ENCODE results near the gene GYS1.

GYS1 gene

DNA sequence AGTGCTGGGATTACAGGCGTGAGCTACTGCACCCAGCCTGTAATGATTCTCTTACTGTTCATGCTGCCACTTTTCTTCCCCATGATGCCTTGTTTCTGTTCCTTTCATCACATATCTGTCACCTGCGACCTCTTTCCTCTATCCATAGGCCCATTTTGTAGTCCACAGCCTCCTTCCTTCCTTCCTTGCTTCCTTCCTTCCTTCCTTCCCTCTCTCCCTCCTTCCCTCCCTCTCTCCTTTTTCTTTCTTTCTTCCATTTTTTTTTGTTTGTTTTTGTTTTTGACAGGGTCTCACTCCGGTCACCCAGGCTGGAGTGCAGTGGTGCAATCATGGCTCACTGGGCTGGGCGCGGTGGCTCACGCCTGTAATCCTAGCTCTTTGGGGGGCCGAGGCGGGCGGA is 4.2 kb downstream of the GYS1 start:
- no peak for DNase-seq (ENCODE audit: low read depth)

DNA sequence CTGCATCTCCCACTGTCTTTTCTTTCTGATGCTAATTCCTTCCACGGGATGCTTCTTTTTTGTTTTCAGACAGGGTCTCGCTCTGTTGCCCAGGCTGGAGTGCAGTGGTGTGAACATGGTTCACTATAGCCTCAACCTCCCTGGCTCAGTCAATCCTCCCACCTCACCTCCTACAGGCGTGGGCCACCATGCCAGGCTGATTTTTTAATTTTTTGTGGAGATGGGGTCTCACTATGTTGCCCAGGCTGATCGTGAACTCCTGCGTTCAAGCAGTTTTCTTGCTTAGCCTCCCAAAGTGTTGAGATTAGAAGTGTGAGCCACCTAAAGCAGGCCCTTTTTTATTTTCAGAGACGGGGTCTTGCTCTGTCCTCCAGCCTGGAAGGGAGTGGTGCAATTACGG is 4.8 kb downstream of the GYS1 start:
- no peak for DNase-seq (ENCODE audit: low read depth)

DNA sequence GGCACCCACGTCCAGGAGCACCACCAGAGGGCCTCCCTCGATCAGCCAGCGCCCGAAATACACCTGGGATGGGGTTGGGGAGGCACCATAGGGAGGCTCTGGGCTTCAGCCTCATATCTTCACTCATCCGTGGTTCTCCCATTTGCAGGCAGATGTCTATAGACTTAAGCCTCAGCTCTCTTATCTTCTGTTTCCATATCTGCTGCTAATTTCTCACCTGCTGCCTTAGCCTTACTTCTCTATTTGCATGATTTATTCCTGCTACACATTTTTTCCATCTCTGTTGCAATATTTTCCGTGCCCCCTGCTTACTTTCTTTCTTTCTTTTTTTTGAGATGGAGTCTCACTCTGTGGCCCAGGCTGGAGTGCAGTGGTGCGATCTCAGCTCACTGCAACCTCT is 5.8 kb downstream of the GYS1 start:
- no peak for DNase-seq (ENCODE audit: low read depth)

DNA sequence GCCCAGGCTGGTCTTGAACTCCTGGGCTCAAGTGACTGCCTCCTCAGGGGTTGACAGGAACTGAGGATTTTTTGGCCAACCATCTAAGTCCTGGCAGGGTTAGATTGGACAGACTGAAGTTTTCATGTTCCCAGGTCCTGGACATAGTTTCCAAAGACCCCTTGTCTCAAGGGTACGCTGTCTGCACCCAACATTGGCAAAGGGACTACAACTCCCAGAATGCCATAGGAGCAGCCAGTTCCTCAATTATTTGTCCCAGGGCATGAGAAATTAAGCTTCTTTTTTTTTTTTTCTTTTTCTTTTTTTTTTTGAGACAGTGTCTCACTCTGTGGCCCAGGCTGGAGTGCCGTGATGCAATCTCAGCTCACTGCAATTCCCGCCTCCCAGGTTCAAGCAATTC is 6.9 kb downstream of the GYS1 start:
- DNase-seq (ENCODE audit: low read depth) = no peak

DNA sequence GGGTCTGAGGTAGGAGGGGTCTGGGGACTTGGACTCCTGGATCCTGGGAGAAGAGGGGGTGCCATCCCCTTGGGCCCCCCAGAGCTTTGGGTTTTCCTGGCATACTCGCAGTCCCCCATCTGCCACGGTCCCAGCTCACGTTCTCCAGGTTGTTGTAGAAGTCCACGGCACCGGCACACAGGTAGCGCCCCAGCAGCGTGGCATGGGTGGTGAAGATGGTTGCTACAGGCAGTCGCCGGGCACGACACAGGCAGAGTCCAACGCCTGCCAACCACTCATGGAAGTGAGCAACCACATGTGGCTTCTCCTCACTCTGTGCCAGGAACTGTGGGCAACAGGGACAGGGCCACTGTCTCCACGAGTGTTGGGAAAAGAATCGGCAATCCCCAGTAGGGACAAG is 7.4 kb downstream of the GYS1 start:
- DNase-seq (ENCODE audit: low read depth) = no peak

DNA sequence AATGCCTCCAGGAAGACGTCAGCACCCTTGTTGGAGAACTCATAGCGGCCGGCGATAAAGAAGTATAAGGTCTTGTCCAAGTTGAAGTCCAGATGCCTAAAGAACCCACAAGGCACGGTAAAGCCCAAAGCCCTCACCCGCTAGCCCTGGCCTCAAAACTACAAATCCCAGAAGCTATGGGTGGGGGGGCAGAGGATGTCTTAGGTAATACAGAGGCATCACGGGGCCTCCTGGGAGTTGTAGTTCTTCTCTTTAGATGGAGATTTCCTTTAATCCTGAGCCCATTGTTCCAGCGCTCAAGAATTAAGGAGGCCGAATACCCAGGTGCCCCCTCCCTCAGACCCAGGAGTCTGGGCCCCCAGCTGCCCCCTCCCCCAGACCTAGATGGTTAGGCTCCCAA is 10.8 kb downstream of the GYS1 start:
- DNase-seq (ENCODE audit: low read depth) = no peak

DNA sequence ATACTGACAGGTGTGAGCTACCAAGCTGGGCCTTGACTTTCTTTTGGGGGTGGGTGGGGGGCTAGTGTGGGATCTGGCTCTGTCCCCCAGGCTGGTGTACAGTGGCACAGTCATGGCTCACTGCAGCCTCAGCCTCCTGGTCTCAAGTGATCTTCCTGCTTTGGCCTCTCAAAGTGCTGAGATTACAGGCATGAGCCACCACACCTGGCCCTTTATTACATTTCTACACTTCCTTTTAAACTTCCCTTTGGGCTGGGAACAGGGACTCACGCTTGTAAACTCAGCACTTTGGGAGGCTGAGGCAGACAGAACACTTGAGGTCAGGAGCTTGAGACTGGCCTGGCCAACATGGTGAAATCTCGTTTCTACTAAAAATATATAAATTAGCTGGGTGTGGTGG is 16.0 kb downstream of the GYS1 start:
- DNase-seq (ENCODE audit: low read depth) = no peak

DNA sequence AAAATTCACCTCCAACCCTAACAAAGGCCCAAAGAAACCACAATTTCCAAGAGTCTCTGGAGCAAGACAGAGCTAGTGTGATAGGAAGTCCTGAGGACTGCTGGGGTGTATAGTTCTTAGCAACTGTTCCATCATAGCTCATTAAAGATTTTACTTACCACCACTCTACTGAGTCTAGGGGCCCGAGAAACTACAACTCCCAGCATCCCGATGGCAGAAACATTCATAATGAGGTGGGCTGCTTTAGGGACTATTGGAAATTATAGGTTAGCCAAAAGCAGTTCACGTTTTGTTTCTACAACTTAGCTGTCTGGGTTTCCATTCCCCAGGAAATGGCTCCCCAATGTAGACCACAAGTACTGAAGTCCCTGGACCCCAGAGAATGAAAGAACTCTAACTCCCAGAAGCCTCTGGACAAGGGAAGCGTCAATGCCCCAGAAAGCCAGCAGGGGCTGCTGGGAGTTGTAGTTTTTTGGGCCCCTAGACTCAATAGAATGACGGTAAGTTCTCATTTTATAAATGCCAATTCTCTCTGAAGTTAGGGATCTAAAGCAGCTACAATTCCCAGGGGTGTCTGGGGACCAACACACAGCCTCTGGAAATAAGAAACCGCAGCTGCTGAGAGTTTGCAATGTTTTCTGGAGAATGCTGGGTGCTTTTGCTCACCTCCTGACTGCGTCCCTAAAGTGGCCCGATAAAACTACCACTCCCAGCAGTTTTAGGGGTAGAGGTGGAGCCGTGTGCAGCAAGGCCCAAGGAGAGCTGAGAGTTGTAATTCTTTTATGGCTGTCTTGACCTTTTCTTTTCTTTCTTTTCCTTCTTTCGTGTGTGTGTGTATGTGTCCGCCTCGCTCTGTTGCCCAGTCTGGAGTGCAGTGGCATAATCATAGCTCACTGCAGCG is 16.9 kb downstream of the GYS1 start:
- DNase-seq (ENCODE audit: low read depth) = no peak

DNA sequence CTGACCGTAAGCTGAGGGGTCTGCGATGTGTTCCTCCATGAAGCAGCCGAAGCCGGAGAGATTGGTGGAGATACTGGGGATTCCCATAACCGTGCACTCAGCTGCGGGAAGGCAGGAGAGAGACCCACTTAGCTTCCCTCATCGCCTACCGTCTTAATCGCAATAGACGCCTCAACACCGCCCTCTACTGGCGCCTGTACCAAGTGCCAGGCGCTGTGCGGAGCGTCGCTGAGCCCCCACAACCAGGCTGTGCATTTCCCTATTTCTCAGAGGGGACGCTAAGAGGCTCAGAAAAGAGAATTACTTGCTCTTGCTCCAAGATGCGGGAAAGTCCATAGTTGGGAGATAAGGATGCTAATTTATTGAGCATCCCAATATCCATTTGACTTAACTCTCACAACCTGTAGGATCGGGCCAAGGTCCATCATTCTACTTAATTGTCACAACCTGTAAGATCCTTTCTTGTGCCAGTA is 22.1 kb downstream of the GYS1 start:
- DNase-seq (ENCODE audit: low read depth) = peak; percentile 69

DNA sequence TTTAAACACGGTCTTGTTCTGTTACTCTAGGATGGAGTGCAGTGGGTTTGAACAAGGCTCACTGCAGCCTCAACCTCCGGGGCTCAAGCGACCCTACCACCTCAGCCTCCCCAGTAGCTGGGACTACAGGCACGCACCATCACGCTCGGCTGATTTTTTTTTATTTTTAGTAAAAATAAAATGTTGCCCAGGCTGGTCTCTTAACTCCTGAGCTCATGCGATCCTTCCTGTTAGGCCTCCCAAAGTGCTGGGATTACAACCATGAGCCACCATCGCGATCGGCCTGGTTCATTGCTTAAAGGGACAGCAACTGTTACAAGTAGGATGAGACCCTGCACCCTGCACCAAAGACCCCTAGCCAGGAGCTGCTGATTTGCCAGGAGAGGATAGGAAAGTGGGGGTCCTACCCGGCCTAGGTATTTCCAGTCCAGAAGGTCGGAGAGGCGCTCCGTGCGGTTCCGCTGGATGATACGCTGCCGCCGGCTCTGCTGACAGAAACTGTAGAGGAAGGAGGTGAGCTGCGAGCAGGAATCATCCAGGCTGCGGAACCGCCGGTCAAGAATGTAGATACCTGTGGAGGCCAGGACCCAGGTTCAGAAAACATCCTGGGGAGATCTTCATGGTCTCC is 22.9 kb downstream of the GYS1 start:
- DNase-seq (ENCODE audit: low read depth) = no peak

DNA sequence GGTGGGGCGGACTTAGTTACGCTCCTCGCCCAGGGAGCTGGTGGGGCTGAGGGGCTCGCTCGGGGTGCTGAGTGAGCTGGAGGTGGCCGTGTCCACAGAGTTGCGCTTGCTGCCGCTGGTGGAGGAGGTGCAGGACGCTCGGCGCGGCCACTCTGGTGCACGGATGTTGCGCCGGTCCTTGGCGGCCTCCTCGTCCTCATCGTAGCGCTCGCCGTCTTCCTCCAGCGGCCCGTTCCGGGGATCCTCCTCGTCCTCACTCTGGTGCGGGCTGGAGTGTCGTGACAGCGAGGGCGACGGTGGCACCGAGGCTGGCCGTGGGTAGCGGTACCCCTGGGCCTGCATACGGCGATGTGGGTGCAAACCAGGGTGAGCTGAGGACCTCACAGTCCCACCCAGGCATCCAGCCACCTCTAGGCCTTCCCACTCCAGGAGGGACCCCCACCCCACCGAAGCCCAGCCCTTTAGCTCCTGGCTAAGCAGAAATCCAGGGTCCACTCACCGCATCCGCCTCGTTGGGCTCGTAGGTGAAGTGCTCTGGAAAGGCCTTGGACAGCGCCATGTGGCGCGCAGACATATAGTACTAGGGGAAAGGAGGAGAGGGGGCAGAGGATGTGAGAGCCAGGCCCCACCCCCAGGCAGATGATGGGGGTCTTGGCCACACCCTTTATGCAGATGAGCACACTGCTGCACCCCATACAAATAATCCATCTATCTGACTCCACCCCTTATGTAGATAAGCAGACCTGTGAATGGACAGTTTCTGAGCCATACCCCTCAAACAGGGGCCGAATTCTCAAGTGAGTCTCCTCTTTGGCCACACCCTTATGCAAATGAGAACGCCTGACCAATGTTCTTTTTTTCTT is 23.6 kb downstream of the GYS1 start:
- DNase-seq (ENCODE audit: low read depth) = peak; percentile 53

DNA sequence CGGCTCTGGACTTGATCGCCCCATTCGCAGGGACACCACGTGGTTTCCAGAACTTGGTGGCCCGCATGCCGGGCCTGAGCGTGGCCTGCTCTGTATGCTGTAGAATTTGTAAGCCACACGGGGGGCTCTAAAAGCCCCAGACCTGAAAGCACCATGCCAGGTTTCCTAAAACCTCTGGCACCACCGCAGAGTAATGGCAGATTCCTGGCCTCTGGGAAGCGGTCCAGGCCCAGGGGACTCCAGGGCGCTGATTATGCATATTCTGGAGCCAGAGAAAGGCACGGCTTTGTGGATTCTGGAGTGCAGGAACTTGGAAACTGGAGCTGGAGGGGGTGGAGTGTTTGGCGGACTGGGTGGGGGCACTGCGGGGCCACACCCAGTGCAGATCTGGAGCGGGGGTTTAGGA is 24.3 kb downstream of the GYS1 start:
- no peak for DNase-seq (ENCODE audit: low read depth)

DNA sequence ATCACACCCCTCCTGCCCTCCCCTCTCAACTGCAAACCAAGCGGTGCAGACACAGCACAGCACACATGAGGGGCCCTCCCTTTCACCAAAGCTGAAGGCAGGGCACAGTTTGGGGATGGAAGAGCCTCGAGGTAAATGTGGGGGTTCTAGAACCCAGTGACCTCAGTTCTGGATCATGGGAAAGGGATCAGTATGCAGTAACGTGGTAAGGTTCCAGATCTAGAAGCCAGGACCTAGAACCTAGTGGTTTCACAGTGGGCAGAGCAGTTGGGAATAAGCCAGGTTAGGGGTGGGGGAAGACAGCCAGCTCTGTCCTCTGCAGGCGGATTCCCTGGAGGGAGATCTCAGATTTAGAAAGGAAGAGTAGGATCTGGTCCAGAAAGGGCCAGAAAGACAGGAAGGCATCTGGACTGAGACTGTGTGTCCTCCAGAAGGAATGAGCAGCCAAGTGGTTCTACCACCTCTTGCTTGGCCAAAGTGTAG is 24.9 kb downstream of the GYS1 start:
- peak; percentile 67 for DNase-seq (ENCODE audit: low read depth)

DNA sequence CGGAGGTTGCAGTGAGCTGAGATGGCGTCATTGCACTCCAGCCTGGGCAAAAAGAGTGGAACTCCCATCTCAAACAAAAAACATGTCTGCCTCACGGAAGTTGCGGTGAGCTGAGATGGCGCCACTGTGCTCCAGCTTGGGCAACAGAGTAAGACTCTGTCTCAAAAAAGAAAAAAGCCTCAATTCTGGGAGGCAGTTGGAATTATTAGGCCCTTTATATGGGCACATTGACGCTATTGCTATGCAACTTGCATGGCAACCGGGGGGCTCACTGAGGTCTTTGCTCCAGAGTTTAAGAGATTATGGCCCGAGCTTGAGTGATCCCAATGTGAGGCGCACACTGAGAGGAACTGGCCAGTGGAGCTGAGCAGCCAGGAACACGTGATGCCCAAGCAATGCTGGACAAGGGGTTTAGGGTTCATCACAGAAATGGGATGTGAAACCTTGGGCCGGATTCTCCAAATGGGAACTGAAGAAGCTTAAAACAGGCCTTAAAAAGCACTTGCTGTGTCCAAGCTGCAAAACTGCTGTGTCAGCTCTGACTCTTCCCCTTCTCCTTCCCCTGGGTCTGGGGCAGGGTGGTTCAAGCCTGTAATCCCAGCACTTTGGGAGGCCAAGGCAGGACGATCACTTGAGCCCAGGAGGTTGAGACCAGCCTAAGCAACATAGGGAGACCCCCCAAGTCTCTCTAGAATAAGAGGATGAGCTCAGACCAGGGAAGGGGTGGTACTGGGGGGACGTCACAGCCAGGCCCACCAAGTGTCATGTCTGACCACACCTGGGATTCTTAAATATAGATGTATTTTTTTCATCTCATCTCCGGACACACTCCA is 25.5 kb downstream of the GYS1 start:
- peak; percentile 78 for DNase-seq (ENCODE audit: low read depth)

DNA sequence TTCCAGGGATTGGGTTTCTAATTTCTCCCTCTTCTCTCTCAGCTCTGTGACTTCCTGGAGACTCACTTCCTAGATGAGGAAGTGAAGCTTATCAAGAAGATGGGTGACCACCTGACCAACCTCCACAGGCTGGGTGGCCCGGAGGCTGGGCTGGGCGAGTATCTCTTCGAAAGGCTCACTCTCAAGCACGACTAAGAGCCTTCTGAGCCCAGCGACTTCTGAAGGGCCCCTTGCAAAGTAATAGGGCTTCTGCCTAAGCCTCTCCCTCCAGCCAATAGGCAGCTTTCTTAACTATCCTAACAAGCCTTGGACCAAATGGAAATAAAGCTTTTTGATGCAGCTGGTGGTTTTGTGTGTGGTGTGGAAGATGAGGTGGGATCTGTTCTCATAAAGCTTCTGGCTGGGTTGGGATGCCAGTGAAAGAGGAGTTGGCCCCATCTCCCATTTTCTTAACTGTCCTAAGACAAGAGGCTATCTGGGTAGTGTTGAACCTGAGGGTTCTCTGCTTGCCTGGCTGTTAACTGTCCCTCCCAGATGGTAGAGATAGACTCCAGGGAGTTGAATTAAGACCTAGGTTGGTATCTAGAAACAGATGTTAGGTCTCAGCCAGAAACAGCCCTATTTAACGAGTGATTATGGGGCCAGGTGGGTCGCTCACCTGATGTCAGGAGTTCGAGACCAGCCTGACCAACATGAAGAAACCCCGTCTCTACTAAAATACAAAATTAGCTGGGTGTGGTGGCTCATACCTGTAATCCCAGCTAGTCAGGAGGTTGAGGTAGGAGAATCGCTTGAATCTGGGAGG is 26.4 kb downstream of the GYS1 start:
- no peak for DNase-seq (ENCODE audit: low read depth)

DNA sequence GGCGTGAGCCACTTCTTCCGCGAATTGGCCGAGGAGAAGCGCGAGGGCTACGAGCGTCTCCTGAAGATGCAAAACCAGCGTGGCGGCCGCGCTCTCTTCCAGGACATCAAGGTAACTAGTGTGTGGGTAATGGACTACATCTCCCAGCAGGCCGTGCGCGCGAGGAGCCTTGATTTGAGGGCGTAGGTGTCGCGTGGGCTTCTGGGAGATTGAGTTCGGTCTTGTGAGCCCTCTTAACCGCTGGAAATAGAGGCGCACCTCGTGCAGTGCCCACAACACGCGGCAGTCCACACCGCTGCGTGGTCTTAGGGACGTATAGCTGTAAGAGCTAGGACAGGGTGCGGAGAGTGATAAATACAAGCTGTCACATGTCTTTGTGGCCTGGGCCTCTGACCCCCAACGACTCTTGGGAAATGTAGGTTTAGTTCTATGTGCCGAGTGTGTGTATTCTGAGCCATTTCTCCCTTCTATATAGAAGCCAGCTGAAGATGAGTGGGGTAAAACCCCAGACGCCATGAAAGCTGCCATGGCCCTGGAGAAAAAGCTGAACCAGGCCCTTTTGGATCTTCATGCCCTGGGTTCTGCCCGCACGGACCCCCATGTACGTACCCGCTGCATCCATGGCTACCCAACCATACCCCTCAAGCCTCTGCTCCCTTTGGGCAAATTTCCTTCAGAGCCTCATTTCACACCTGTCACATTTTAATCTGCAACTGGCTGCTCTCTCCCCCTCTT is 27.1 kb downstream of the GYS1 start:
- DNase-seq (ENCODE audit: low read depth) = peak; percentile 71

DNA sequence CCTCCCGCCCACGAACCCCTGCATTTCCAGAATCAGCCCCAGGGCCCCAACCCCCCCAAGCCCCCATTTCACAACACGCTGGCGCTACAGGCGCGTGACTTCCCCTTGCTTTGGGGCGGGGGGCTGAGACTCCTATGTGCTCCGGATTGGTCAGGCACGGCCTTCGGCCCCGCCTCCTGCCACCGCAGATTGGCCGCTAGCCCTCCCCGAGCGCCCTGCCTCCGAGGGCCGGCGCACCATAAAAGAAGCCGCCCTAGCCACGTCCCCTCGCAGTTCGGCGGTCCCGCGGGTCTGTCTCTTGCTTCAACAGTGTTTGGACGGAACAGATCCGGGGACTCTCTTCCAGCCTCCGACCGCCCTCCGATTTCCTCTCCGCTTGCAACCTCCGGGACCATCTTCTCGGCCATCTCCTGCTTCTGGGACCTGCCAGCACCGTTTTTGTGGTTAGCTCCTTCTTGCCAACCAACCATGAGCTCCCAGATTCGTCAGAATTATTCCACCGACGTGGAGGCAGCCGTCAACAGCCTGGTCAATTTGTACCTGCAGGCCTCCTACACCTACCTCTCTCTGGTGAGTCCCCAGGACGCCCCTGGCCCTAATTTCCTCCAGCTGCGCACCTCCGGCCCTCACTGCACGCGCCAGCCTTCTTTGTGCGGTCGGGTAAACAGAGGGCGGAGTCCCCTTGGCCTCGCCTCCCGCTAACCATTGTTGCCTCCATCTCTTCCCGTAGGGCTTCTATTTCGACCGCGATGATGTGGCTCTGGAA is 27.9 kb downstream of the GYS1 start, which contains the start of gene FTL:
Gene FTL, plus strand, starts transcription at position 270 of the 766 bp plus-strand sequence. Its CDS starts 199 bp downstream, at position 469.
- DNase-seq (ENCODE audit: low read depth) = peak; percentile 95

DNA sequence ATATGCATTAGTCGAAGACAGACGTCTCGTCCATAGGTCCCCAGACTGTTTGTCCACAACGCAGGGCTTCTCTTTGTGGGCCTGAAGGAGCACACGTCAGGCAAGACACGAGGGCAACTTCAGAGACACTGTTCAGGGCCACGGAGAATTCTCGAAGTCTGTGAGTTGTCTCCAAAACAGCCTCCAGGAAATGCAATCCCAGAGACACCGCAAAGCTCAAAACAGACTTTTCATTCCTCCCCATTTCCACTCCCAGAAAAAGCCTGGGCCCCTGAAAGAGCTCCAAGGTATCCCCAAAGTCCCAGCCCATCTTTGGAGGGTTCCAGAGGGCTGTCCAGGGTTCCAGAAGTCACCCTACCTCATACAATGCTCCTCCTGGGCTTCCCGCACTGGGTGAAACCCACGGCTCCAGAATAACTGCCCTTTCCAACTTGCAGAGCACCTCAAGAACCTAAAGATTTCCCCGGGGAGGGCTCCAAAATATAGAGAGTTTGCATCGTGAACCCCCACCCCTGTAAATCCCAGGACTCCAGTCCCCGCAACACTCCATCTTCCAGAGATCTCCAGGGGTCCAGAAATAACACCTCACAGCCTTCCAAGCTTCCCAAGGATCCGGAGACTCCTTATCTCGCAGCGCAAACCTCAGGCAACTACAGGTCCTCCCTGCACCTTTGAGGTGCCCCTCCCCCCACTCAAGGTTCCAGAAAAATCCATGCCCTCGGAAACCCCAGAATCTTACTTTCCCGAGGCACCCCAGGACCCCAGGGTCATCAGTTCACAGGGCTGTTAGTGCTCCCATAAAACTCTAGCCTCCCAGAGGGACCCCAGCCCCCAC is 28.7 kb downstream of the GYS1 start:
- DNase-seq (ENCODE audit: low read depth) = peak; percentile 69

Data from amniotic epithelial cell (primary cell).